ENCODE results near the gene AK5. TPM values are rescaled to one million over a fixed set of nuclear protein-coding genes. Genes with fewer than 3 reads are reported as not detected.

The AK5 gene
- total and polyA plus RNA-seq, 2 donors (not counting 1 experiment from before 2014, with no cell fraction given), result 0.18 TPM; not detected in 1

GRCh38 chr1:77467021-77467595, 185.3 kb downstream of the AK5 start:
- Histone ChIP-seq H3K27ac (ENCODE audit: low read length in 2 of 2) (no peak overlapping the region), H3K36me3 (replicated peaks in 1 of 2; ENCODE audit: control extremely low read depth in 1 of 2, control insufficient read depth in 1 of 2, extremely low read depth in 1 of 2, insufficient read depth in 2 of 2, low read length in 1 of 2) (no peaks in the 10 kb centered on the region), H3K4me3 (ENCODE audit: control extremely low read depth in 1 of 5, extremely low read depth in 1 of 5, insufficient read depth in 1 of 5, low read depth in 2 of 5, low read length in 4 of 5) (no peak overlapping the region), H4K20me1 (ENCODE audit: control insufficient read depth, insufficient read depth, low read length, poor library complexity, severe bottlenecking) (no peaks in the 10 kb centered on the region), H3K79me2 (ENCODE audit: control insufficient read depth, insufficient read depth, low read length) (no peaks in the 10 kb centered on the region), H3K4me2 (replicated peaks; ENCODE audit: low read depth, low read length, poor library complexity, severe bottlenecking) (no peak overlapping the region), H3K9me3 (ENCODE audit: control extremely low read depth in 1 of 3, control insufficient read depth in 2 of 3, insufficient read depth in 1 of 3, low read length in 2 of 3) (no peaks in the 10 kb centered on the region), H3K27me3 (replicated peaks in 1 of 4; ENCODE audit: control extremely low read depth in 1 of 4, control insufficient read depth in 3 of 4, insufficient read depth in 4 of 4, low read length in 3 of 4) (no peaks in the 10 kb centered on the region), H3K4me1 (ENCODE audit: control insufficient read depth in 2 of 2, insufficient read depth in 2 of 2, low read length in 2 of 2) (no peaks in the 10 kb centered on the region), H3K9ac (ENCODE audit: low read length) (no peak overlapping the region), H2AFZ (ENCODE audit: insufficient read depth, low read depth, low read length, poor library complexity, severe bottlenecking) (no peak overlapping the region)
- intact Hi-C loops (cut with micrococcal nuclease), result no loop called here
- H3K4me3 Mint-ChIP-seq, result no peak overlapping the region
- CTCF ChIA-PET, result no interaction called here
- DNase-seq (no peak), ATAC-seq (ENCODE audit: low read depth) (no peak)
- no CpG with 5 or more reads among the region's 2 CpGs for WGBS (ENCODE audit: insufficient coverage)
- peaks cover 3% of the 10 kb centered on the region for H3K27me3 Mint-ChIP-seq
- POLR2A ChIA-PET, result no interaction called here
- H3K27ac Mint-ChIP-seq, result no peak overlapping the region
- H3K9me3 Mint-ChIP-seq (ENCODE audit: insufficient read depth), result no peaks in the 10 kb centered on the region
- H3K4me1 Mint-ChIP-seq, result no peaks in the 10 kb centered on the region
- TF ChIP-seq EZH2 (IDR thresholded peaks at IDR 0.05; ENCODE audit: borderline replicate concordance, insufficient read depth, low read depth, low read length, poor library complexity, severe bottlenecking) (no peak), CTCF (IDR thresholded peaks at IDR 0.05) (no peak)

GRCh38 chr1:77467741-77468140, 185.9 kb downstream of the AK5 start:
- Histone ChIP-seq H3K4me3 (ENCODE audit: control extremely low read depth in 1 of 5, extremely low read depth in 1 of 5, insufficient read depth in 1 of 5, low read depth in 2 of 5, low read length in 4 of 5) (no peak overlapping the region), H3K79me2 (ENCODE audit: control insufficient read depth, insufficient read depth, low read length) (no peaks in the 10 kb centered on the region), H3K36me3 (replicated peaks in 1 of 2; ENCODE audit: control extremely low read depth in 1 of 2, control insufficient read depth in 1 of 2, extremely low read depth in 1 of 2, insufficient read depth in 2 of 2, low read length in 1 of 2) (no peaks in the 10 kb centered on the region), H3K4me2 (replicated peaks; ENCODE audit: low read depth, low read length, poor library complexity, severe bottlenecking) (no peak overlapping the region), H3K9ac (ENCODE audit: low read length) (no peak overlapping the region), H2AFZ (ENCODE audit: insufficient read depth, low read depth, low read length, poor library complexity, severe bottlenecking) (no peak overlapping the region), H3K27ac (ENCODE audit: low read length in 2 of 2) (no peak overlapping the region), H3K4me1 (ENCODE audit: control insufficient read depth in 2 of 2, insufficient read depth in 2 of 2, low read length in 2 of 2) (no peaks in the 10 kb centered on the region), H3K9me3 (ENCODE audit: control extremely low read depth in 1 of 3, control insufficient read depth in 2 of 3, insufficient read depth in 1 of 3, low read length in 2 of 3) (no peaks in the 10 kb centered on the region), H4K20me1 (ENCODE audit: control insufficient read depth, insufficient read depth, low read length, poor library complexity, severe bottlenecking) (no peaks in the 10 kb centered on the region), H3K27me3 (replicated peaks in 1 of 4; ENCODE audit: control extremely low read depth in 1 of 4, control insufficient read depth in 3 of 4, insufficient read depth in 4 of 4, low read length in 3 of 4) (no peaks in the 10 kb centered on the region)
- no peak for ATAC-seq (ENCODE audit: low read depth)
- TF ChIP-seq CTCF (IDR thresholded peaks at IDR 0.05), result no peak
- TF ChIP-seq EZH2 (IDR thresholded peaks at IDR 0.05; ENCODE audit: borderline replicate concordance, insufficient read depth, low read depth, low read length, poor library complexity, severe bottlenecking), result no peak
- ChIA-PET CTCF (no interaction called here), POLR2A (no interaction called here)
- H3K4me3 Mint-ChIP-seq, result no peak overlapping the region
- intact Hi-C loops (cut with micrococcal nuclease), result no loop called here
- no CpG with 5 or more reads among the region's 2 CpGs for WGBS (ENCODE audit: insufficient coverage)
- no peaks in the 10 kb centered on the region for H3K4me1 Mint-ChIP-seq
- DNase-seq, result no peak
- H3K9me3 Mint-ChIP-seq (ENCODE audit: insufficient read depth), result peaks cover under 1% of the 10 kb centered on the region
- H3K27ac Mint-ChIP-seq, result no peak overlapping the region
- H3K27me3 Mint-ChIP-seq, result peaks cover 3% of the 10 kb centered on the region

Measured in B cell (primary cell).